ENCODE data around the gene CBLL1. TPM values are rescaled to one million over a fixed set of nuclear protein-coding genes. Genes with fewer than 3 reads are reported as not detected.

Gene CBLL1
- polyA plus RNA-seq, 1 of the 3 experiments (the other 2 are of a cell fraction) = 28.8 TPM

GRCh38 chr7:107785926-107786325 is 42.0 kb downstream of the CBLL1 start (continued):
- no peak for TF ChIP-seq USF2 (IDR thresholded peaks at IDR 0.05; ENCODE audit: borderline replicate concordance, low read depth, low read length)
- TF ChIP-seq GATA2 (CRISPR knock-in tag; IDR thresholded peaks at IDR 0.05) = no peak

- Histone ChIP-seq H3K4me3 (ENCODE audit: low read depth in 2 of 2, low read length in 1 of 2) (no peak overlapping the region), H3K27ac (ENCODE audit: low read depth in 2 of 2, low read length in 1 of 2) (no peak overlapping the region), H3K27me3 (ENCODE audit: insufficient read depth) (peaks cover 6% of the 10 kb centered on the region; the same call in 1 of the 2 replicates), H4K20me1 (ENCODE audit: insufficient read depth) (no peaks in the 10 kb centered on the region), H3K79me2 (ENCODE audit: insufficient read depth) (no peaks in the 10 kb centered on the region), H3K4me1 (ENCODE audit: control insufficient read depth in 1 of 2, insufficient read depth in 2 of 2, low read depth in 1 of 2, low read length in 1 of 2) (no peaks in the 10 kb centered on the region), H3K36me3 (replicated peaks in 1 of 2; ENCODE audit: control insufficient read depth in 1 of 2, insufficient read depth in 2 of 2, low read length in 1 of 2) (no peaks in the 10 kb centered on the region), H3K9ac (no peak overlapping the region), H3F3A (replicated peaks; ENCODE audit: insufficient read depth) (no peaks in the 10 kb centered on the region), H2AFZ (ENCODE audit: low read depth) (no peak overlapping the region), H3K9me3 (no peaks in the 10 kb centered on the region), H3K4me2 (no peak overlapping the region), H3K9me2 (no peaks in the 10 kb centered on the region)
- DNase-seq = no peak
- 70% methylated on average over 1 of the region's 1 CpG for WGBS (ENCODE audit: low lambda C conversion rate)
- TF ChIP-seq RXRA (IDR thresholded peaks at IDR 0.05; ENCODE audit: borderline replicate concordance, low read depth) (no peak), CHD2 (IDR thresholded peaks at IDR 0.05; ENCODE audit: low read length, partially characterized antibody) (no peak), USF2 (IDR thresholded peaks at IDR 0.05; ENCODE audit: borderline replicate concordance, low read depth, low read length) (no peak), NFIC (IDR thresholded peaks at IDR 0.05; ENCODE audit: borderline replicate concordance) (no peak), MEF2A (IDR thresholded peaks at IDR 0.05; ENCODE audit: borderline replicate concordance, low read depth) (no peak), REST (IDR thresholded peaks at IDR 0.05; ENCODE audit: low read depth, low read length) (no peak), FOXJ3 (CRISPR knock-in tag; IDR thresholded peaks at IDR 0.05) (no peak), FOSL2 (IDR thresholded peaks at IDR 0.05; ENCODE audit: borderline replicate concordance, low read depth) (no peak), EP300 (IDR thresholded peaks at IDR 0.05; ENCODE audit: borderline replicate concordance in 1 of 2, low read depth in 1 of 2, low read length in 1 of 2) (no peak), MAX (IDR thresholded peaks at IDR 0.05; ENCODE audit: low read depth) (no peak), JUND (IDR thresholded peaks at IDR 0.05) (no peak), ZBTB33 (IDR thresholded peaks at IDR 0.05; ENCODE audit: borderline replicate concordance, low read depth) (no peak), NRF1 (IDR thresholded peaks at IDR 0.05; ENCODE audit: low read depth, low read length) (no peak), POLR2AphosphoS5 (IDR thresholded peaks at IDR 0.05; ENCODE audit: low read depth, low read length) (no peak), FOXM1 (IDR thresholded peaks at IDR 0.05; ENCODE audit: low read depth) (no peak)
- ChIA-PET POLR2A (interaction anchor here (1.1 kb wide), 1 partner anchor 208 kb away, joined by 3 read pairs; the partner anchor contains the start of gene BCAP29), CTCF (interaction anchor here (0.8 to 2.2 kb wide), 4 partner anchors 15 to 87 kb away, joined by 4 to 6 read pairs (median 4); no protein-coding TSS in a partner anchor)
Observed at GRCh38 chr7:107788216-107788615, 44.3 kb downstream of the CBLL1 start.

Measured in SK-N-SH (cell line).